ENCODE results near the gene PSTPIP2. TPM values are rescaled to one million over a fixed set of nuclear protein-coding genes. Genes with fewer than 3 reads are reported as not detected.
"Not testable (repeated sequence)": the region's sequence is repeated elsewhere in the genome, so short reads cannot be mapped to it uniquely, and the experiment has no call there.

PSTPIP2 gene, protein sequence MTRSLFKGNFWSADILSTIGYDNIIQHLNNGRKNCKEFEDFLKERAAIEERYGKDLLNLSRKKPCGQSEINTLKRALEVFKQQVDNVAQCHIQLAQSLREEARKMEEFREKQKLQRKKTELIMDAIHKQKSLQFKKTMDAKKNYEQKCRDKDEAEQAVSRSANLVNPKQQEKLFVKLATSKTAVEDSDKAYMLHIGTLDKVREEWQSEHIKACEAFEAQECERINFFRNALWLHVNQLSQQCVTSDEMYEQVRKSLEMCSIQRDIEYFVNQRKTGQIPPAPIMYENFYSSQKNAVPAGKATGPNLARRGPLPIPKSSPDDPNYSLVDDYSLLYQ
- 10 to 100 TPM; 26.6 to 30.1 TPM for total RNA-seq

DNA sequence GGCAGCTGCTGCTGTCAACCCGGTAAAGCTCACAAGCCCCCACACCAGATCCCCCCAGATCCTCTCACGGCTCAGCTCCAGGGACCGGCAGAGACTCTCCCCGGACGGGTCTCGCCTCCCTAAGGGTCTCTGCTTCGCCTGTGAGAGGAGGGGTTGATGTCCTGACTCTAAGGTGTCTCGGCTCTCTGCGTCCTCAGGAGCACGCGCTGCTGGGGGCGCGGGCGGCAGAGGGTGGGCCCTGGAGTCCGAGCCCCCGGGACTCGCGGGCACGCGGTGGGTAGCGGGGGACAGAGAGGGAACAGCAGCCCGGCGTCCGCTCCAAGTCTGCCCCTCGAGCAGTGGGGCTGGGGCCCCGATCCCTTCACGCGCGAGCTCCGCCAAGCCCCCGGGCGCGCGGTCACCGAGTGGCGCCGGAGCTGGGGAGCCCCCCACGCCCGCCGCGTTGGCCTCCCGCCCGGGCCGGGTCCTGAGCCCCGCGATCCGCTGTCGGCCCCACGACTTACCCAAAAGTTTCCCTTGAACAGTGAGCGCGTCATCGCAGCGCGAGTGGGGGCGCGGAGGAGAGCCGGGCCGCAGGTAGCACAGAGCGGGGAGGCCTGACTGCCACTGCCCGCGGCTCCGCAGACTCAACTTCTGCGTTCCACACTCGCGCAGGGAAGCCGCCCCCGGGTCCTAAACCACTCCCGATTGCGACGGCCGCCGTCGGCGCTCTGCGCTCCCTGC lies at the start of gene PSTPIP2:
Gene PSTPIP2 (minus strand): TSS at position 608 of the 723 bp plus-strand sequence. CDS start 72 bp downstream, at position 536.
- Mint-ChIP-seq H3K4me1 (ENCODE audit: low read depth) (peaks cover 52% of the 10 kb centered on the region), H3K27ac (peak within 1 kb of the TSS; percentile 64), H3K4me3 (peak within 1 kb of the TSS; percentile 75 to 86), H3K27me3 (ENCODE audit: low read depth) (no peaks in the 10 kb centered on the region), H3K36me3 (ENCODE audit: insufficient read depth in 2 of 2) (no peaks in the 10 kb centered on the region), H3K9me3 (no peaks in the 10 kb centered on the region)
- DNase-seq (peak; percentile 75 to 80), ATAC-seq (replicated peaks in 1 of 2) (peak; percentile 78 to 79)

DNA sequence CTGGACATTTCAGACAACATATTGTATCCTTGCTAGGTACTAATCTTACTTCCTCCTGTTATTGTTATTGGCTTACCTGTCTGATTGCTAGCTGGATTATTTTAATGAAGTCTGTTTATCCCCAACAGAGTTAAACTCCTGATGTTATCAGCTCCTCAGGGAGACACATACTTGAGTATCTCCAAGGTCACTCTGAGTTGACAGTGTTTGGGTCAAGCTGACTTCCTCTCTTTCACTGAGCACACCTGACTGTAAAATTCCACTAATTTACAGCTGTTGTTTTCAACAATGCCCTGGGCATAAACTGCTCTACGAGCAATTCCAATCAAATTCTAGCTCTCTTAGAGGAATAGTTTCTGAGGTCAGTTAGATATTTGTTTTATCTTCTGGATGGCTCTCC lies 41.7 kb upstream of the PSTPIP2 start:
- Mint-ChIP-seq H3K4me3 (no peak overlapping the region), H3K27me3 (ENCODE audit: low read depth) (no peaks in the 10 kb centered on the region), H3K4me1 (ENCODE audit: low read depth) (peaks cover 4% of the 10 kb centered on the region), H3K27ac (no peak overlapping the region), H3K9me3 (no peaks in the 10 kb centered on the region), H3K36me3 (ENCODE audit: insufficient read depth in 2 of 2) (peaks cover 2 to 24% of the 10 kb centered on the region in 2 donors)
- no peak for DNase-seq
- no peak for ATAC-seq (replicated peaks in 1 of 2)

- no peak for ATAC-seq (replicated peaks in 1 of 2)
- peaks cover 2 to 21% of the 10 kb centered on the region in 2 donors for H3K36me3 Mint-ChIP-seq (ENCODE audit: insufficient read depth in 2 of 2)
- H3K4me3 Mint-ChIP-seq: no peak overlapping the region
- no peaks in the 10 kb centered on the region for H3K9me3 Mint-ChIP-seq
- no peaks in the 10 kb centered on the region for H3K27me3 Mint-ChIP-seq (ENCODE audit: low read depth)
- no peak for DNase-seq
- peaks cover 23% of the 10 kb centered on the region for H3K4me1 Mint-ChIP-seq (ENCODE audit: low read depth)
- peak overlapping the region; percentile 63 for H3K27ac Mint-ChIP-seq
These were observed 38.3 kb upstream of the PSTPIP2 start for GRCh38 chr18:46110406-46110805.

GRCh38 chr18:46109386-46109785 lies 37.3 kb upstream of the PSTPIP2 start:
- ATAC-seq (replicated peaks in 1 of 2) (no peak), DNase-seq (no peak)
- peaks cover 29% of the 10 kb centered on the region for H3K4me1 Mint-ChIP-seq (ENCODE audit: low read depth)
- H3K9me3 Mint-ChIP-seq: no peaks in the 10 kb centered on the region
- peak overlapping the region; percentile 40 for H3K27ac Mint-ChIP-seq
- H3K4me3 Mint-ChIP-seq: no peak overlapping the region
- peaks cover 4 to 18% of the 10 kb centered on the region in 2 donors for H3K36me3 Mint-ChIP-seq (ENCODE audit: insufficient read depth in 2 of 2)
- no peaks in the 10 kb centered on the region for H3K27me3 Mint-ChIP-seq (ENCODE audit: low read depth)

DNA sequence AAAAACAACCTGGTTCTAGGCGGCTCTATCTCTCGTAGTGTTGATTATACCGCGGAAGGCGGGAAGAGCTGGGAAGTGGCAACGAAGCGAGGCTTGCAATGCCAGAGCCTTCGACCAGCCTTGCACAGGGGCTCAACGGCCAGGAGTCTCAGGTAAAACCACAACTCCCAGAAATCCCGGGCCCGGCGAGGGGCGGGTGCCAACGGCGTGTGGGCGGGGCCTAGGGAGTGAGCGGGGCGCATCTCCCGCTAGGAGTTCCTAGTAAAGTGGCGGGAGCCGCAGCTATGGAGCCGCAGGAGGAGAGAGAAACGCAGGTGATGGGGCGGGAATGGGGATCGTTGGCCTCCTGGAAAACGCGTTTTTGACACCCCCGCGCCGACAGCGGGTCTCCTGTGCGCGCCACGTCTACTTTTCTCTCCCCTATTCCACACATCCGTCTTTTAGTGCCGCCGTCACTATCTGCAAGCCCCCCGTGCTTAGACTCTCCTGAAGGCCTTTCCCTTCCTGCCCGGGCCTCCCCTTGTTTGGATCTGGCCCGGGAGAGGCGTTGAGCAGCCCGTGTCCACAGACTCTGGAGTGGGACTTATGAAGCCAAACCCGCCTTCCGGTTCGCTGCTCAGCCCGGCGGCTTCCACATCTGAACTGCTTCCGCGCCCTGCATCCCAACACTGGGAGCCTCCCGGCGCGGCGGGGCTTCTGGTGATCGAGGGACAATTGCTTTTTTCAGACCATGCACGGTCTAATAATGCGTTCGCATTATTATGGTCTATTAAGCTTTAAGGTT lies 32.3 kb upstream of the PSTPIP2 start, which contains the start of gene HAUS1:
Gene HAUS1 (plus strand): TSS at position 258 of the 784 bp plus-strand sequence. CDS start 27 bp downstream, at position 285.
- Mint-ChIP-seq H3K27ac (peak within 1 kb of the TSS; percentile 98), H3K27me3 (ENCODE audit: low read depth) (no peaks in the 10 kb centered on the region), H3K36me3 (ENCODE audit: insufficient read depth in 2 of 2) (peaks cover 2 to 9% of the 10 kb centered on the region in 2 donors), H3K4me1 (ENCODE audit: low read depth) (peaks cover 40% of the 10 kb centered on the region), H3K9me3 (no peaks in the 10 kb centered on the region), H3K4me3 (peak within 1 kb of the TSS; percentile 93 to 99)
- DNase-seq (peak; percentile 77 to 89), ATAC-seq (replicated peaks in 1 of 2) (peak; percentile 89 to 93)

GRCh38 chr18:46099463-46099862 lies 27.4 kb upstream of the PSTPIP2 start:
- Mint-ChIP-seq H3K9me3 (no peaks in the 10 kb centered on the region), H3K4me1 (ENCODE audit: low read depth) (peaks cover 42% of the 10 kb centered on the region), H3K4me3 (peak overlapping the region in 1 of 2 donors; percentile 27), H3K36me3 (ENCODE audit: insufficient read depth in 2 of 2) (peaks cover 3 to 11% of the 10 kb centered on the region in 2 donors), H3K27me3 (ENCODE audit: low read depth) (no peaks in the 10 kb centered on the region), H3K27ac (no peak overlapping the region)
- DNase-seq (no peak), ATAC-seq (replicated peaks in 1 of 2) (no peak)

DNA sequence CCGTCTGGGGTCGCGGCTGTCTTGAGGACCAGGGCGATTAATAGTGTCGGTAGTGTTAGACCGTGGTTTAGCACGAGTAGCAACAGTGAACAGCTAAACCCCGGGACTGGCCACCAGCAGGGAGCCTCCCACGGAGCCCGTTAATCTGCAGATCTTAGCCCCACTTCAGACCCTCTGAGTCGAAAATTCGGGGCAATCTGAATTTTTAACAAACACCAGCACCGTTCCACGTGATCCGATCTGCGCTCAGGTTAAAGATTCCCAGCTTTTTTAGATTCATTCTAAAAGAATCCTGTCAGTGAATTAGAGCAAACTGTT lies 26.5 kb upstream of the PSTPIP2 start:
- no peaks in the 10 kb centered on the region for H3K27me3 Mint-ChIP-seq (ENCODE audit: low read depth)
- no peaks in the 10 kb centered on the region for H3K9me3 Mint-ChIP-seq
- peaks cover 6 to 17% of the 10 kb centered on the region in 2 donors for H3K36me3 Mint-ChIP-seq (ENCODE audit: insufficient read depth in 2 of 2)
- ATAC-seq (replicated peaks in 1 of 2): no peak
- peak overlapping the region; percentile 99 for H3K27ac Mint-ChIP-seq
- peak overlapping the region; percentile 94 to 99 for H3K4me3 Mint-ChIP-seq
- no peak for DNase-seq
- peaks cover 44% of the 10 kb centered on the region for H3K4me1 Mint-ChIP-seq (ENCODE audit: low read depth)

DNA sequence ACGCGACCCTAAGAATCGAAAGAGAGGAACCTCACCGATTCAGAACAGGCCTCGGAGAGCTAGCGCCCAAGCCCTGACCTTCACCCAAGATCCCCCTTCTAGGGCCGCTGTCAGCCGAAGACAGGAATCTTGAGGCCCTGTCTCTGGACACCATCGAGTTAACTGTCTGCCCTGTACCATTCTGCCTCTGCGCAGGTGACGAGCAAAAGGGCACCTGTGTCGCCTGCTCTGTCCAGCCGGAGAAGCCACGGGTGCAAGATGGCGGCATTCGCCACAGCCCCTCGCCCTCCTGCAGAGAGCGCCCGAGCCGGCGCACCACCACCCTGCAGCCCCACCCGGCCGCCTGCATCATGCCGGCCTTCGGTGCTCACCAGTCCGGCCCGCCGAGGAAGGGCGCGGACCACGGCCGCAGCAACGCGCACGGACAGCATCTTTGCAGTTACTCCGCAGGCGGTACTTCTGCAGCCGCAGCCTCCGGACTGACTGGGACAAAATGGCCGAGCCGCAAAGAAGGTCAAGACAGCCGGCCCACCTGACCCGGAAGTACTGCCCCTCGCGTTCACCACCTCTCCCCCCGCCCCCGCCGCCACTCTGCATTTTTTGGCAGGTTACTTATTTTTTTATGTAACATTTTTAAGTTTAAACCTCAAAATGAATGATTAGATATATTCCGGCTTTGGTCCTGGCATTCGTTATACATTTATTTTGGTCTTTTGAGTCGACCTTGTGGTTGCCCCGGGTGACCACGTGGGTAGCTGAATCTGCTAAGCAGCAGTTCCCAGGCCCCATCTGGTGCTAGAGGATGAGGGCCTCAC lies 25.9 kb upstream of the PSTPIP2 start, which contains the start of gene ATP5F1A:
Gene ATP5F1A (minus strand): TSS at position 496 of the 815 bp plus-strand sequence. CDS start 65 bp downstream, at position 431.
- H3K9me3 Mint-ChIP-seq: no peaks in the 10 kb centered on the region
- H3K27me3 Mint-ChIP-seq (ENCODE audit: low read depth): no peaks in the 10 kb centered on the region
- H3K36me3 Mint-ChIP-seq (ENCODE audit: insufficient read depth in 2 of 2): peaks cover 6 to 17% of the 10 kb centered on the region in 2 donors
- ATAC-seq (replicated peaks in 1 of 2): peak; percentile 92 to 95
- peaks cover 41% of the 10 kb centered on the region for H3K4me1 Mint-ChIP-seq (ENCODE audit: low read depth)
- H3K27ac Mint-ChIP-seq: peak within 1 kb of the TSS; percentile 99
- peak within 1 kb of the TSS; percentile 94 to 99 for H3K4me3 Mint-ChIP-seq
- peak; percentile 88 to 91 for DNase-seq

DNA sequence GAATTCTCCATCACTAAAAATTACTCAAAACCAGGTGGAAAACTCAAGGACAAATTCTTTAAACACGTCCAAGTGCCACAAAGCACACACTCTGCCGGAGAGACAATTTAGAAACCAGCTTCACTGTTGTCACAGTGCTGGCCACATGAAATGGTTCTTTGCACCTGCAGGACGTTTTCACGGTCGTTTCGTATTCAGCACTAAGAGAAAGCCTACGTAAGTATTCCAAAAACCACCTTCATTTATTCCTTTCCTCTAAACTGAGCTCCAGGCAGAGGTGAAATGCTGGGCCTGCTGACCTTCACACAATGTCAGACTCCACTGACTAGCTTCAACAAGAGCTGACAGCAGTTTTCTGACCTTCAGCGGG lies 25.4 kb upstream of the PSTPIP2 start:
- Mint-ChIP-seq H3K4me3 (peak overlapping the region; percentile 94 to 99), H3K9me3 (no peaks in the 10 kb centered on the region), H3K36me3 (ENCODE audit: insufficient read depth in 2 of 2) (peaks cover 6 to 18% of the 10 kb centered on the region in 2 donors), H3K4me1 (ENCODE audit: low read depth) (peaks cover 40% of the 10 kb centered on the region), H3K27me3 (ENCODE audit: low read depth) (no peaks in the 10 kb centered on the region), H3K27ac (peak overlapping the region; percentile 99)
- ATAC-seq (replicated peaks in 1 of 2) (peak in 1 of 2 donors; percentile 9), DNase-seq (no peak)

GRCh38 chr18:46096651-46097300 lies 24.7 kb upstream of the PSTPIP2 start:
- Mint-ChIP-seq H3K9me3 (no peaks in the 10 kb centered on the region), H3K27me3 (ENCODE audit: low read depth) (no peaks in the 10 kb centered on the region), H3K27ac (peak overlapping the region; percentile 99), H3K36me3 (ENCODE audit: insufficient read depth in 2 of 2) (peaks cover 6 to 22% of the 10 kb centered on the region in 2 donors), H3K4me3 (peak overlapping the region; percentile 94 to 99), H3K4me1 (ENCODE audit: low read depth) (peaks cover 41% of the 10 kb centered on the region)
- DNase-seq: no peak
- ATAC-seq (replicated peaks in 1 of 2): no peak

DNA sequence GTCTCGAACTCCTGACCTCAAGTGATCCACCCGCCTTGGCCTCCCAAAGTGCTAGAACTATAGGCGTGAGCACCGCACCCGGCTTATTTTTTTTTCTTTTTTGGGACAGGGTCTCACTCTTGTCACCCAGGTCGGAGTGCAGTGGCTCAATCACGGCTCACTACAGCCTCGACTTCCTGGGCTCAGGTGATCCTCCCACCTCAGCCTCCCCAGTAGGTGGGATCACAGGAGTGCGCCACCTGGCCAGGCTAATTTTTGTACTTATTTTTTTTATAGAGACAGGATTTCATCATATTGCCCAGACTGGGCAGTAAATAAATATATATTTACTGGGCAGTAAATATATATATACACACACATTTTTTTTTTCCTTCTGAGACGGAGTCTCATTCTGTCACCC lies 23.5 kb upstream of the PSTPIP2 start:
- Mint-ChIP-seq H3K4me1 (ENCODE audit: low read depth) (peaks cover 50% of the 10 kb centered on the region), H3K36me3 (ENCODE audit: insufficient read depth in 2 of 2) (peaks cover 9 to 32% of the 10 kb centered on the region in 2 donors), H3K4me3 (peak overlapping the region; percentile 76 to 94), H3K27me3 (ENCODE audit: low read depth) (no peaks in the 10 kb centered on the region), H3K9me3 (no peaks in the 10 kb centered on the region), H3K27ac (peak overlapping the region; percentile 38)
- no peak for ATAC-seq (replicated peaks in 1 of 2)
- DNase-seq: no peak

GRCh38 chr18:46088501-46088900 lies 16.4 kb upstream of the PSTPIP2 start:
- H3K4me3 Mint-ChIP-seq; DNase-seq; H3K27me3 Mint-ChIP-seq (ENCODE audit: low read depth); H3K9me3 Mint-ChIP-seq; H3K27ac Mint-ChIP-seq; ATAC-seq (replicated peaks in 1 of 2): not testable (repeated sequence)
- H3K36me3 Mint-ChIP-seq (ENCODE audit: insufficient read depth in 2 of 2): peaks cover 14 to 59% of the 10 kb centered on the region in 2 donors
- peaks cover 24% of the 10 kb centered on the region for H3K4me1 Mint-ChIP-seq (ENCODE audit: low read depth)

Data from activated T-cell treated with anti-CD3 and anti-CD28 coated beads, Interleukin-2, amount 50 U/mL, for 72 hours (primary cell).